Liver (tissue), 3 donors: ENCODE measurements around the gene TADA2A.

ENCODE experiments used
- GABPA ChIP-seq, 2 donors: IDR thresholded peaks in 1 of 2; conservative IDR thresholded peaks in 1 of 2; 2 replicates each; pipeline ENCODE4 v1.6.1; 2016; ENCODE audit warnings: antibody characterized with exemption in 2 of 2, mild to moderate bottlenecking in 1 of 2, moderate library complexity in 1 of 2
- RAD21 ChIP-seq, 2 donors: IDR thresholded peaks; 2 replicates each; pipeline ENCODE4 v1.6.1; 2016; ENCODE audit warnings: antibody characterized with exemption in 2 of 2, mild to moderate bottlenecking in 2 of 2
- SP1 ChIP-seq: IDR thresholded peaks from 2 replicates; pipeline ENCODE4 v1.6.1; 2018; ENCODE audit warnings: antibody characterized with exemption, mild to moderate bottlenecking
- TAF1 ChIP-seq: conservative IDR thresholded peaks from 2 replicates; pipeline ENCODE4 v1.6.1; 2016; ENCODE audit warnings: antibody characterized with exemption, mild to moderate bottlenecking
- YY1 ChIP-seq: IDR thresholded peaks from 2 replicates; pipeline ENCODE4 v1.6.1; 2016; ENCODE audit warnings: antibody characterized with exemption, mild to moderate bottlenecking
- TF ChIP-seq, protein P1 (sequence below): fragments of 150-350 bp; IDR thresholded peaks from 2 replicates; pipeline ENCODE4 v1.5.1; 2017; ENCODE audit warnings: improper control_type of control experiment, low read depth, low read length; ENCODE audit not compliant: missing input control
- TF ChIP-seq, protein P2 (sequence below): IDR thresholded peaks from 2 replicates; pipeline ENCODE4 v1.6.1; 2016; ENCODE audit warnings: antibody characterized with exemption
- TF ChIP-seq, protein P3 (sequence below): IDR thresholded peaks from 2 replicates; pipeline ENCODE4 v1.6.1; 2016; ENCODE audit warnings: antibody characterized with exemption, mild to moderate bottlenecking
- TF ChIP-seq, protein P4 (sequence below): IDR thresholded peaks from 2 replicates; pipeline ENCODE4 v1.6.1; 2016; ENCODE audit warnings: antibody characterized with exemption
- donor health status: healthy.
- donor health status: healthy.

DNA sequence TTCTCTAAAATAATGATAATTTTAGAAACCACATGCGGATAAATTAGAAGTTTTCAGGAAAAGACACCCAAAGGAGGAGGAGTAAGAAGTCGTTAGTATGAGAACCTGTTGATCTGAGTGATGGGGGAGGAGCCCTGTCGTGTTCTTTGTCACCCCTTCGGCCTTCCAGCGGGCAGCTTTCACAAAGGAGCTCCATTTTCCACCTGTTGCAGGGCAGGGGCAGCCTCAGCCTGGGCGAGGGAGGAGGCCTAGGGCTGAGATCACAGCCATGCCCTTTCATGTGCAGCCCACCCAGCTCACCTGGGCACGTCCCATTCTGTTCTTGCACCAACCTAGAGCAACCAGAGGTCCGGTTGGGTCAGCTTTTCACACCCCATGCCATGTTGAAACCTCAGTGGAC, 88.3 kb downstream of the TADA2A start:
- no peak for TF ChIP-seq GABPA (IDR thresholded peaks at IDR 0.05 in 1 of 2, conservative IDR thresholded peaks at IDR 0.05 in 1 of 2)
- TF ChIP-seq, protein P1, sequence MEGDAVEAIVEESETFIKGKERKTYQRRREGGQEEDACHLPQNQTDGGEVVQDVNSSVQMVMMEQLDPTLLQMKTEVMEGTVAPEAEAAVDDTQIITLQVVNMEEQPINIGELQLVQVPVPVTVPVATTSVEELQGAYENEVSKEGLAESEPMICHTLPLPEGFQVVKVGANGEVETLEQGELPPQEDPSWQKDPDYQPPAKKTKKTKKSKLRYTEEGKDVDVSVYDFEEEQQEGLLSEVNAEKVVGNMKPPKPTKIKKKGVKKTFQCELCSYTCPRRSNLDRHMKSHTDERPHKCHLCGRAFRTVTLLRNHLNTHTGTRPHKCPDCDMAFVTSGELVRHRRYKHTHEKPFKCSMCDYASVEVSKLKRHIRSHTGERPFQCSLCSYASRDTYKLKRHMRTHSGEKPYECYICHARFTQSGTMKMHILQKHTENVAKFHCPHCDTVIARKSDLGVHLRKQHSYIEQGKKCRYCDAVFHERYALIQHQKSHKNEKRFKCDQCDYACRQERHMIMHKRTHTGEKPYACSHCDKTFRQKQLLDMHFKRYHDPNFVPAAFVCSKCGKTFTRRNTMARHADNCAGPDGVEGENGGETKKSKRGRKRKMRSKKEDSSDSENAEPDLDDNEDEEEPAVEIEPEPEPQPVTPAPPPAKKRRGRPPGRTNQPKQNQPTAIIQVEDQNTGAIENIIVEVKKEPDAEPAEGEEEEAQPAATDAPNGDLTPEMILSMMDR: no peak
- TF ChIP-seq, protein P2, sequence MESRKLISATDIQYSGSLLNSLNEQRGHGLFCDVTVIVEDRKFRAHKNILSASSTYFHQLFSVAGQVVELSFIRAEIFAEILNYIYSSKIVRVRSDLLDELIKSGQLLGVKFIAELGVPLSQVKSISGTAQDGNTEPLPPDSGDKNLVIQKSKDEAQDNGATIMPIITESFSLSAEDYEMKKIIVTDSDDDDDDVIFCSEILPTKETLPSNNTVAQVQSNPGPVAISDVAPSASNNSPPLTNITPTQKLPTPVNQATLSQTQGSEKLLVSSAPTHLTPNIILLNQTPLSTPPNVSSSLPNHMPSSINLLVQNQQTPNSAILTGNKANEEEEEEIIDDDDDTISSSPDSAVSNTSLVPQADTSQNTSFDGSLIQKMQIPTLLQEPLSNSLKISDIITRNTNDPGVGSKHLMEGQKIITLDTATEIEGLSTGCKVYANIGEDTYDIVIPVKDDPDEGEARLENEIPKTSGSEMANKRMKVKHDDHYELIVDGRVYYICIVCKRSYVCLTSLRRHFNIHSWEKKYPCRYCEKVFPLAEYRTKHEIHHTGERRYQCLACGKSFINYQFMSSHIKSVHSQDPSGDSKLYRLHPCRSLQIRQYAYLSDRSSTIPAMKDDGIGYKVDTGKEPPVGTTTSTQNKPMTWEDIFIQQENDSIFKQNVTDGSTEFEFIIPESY: no peak
- no peak for TF ChIP-seq SP1
- TF ChIP-seq, protein P3, sequence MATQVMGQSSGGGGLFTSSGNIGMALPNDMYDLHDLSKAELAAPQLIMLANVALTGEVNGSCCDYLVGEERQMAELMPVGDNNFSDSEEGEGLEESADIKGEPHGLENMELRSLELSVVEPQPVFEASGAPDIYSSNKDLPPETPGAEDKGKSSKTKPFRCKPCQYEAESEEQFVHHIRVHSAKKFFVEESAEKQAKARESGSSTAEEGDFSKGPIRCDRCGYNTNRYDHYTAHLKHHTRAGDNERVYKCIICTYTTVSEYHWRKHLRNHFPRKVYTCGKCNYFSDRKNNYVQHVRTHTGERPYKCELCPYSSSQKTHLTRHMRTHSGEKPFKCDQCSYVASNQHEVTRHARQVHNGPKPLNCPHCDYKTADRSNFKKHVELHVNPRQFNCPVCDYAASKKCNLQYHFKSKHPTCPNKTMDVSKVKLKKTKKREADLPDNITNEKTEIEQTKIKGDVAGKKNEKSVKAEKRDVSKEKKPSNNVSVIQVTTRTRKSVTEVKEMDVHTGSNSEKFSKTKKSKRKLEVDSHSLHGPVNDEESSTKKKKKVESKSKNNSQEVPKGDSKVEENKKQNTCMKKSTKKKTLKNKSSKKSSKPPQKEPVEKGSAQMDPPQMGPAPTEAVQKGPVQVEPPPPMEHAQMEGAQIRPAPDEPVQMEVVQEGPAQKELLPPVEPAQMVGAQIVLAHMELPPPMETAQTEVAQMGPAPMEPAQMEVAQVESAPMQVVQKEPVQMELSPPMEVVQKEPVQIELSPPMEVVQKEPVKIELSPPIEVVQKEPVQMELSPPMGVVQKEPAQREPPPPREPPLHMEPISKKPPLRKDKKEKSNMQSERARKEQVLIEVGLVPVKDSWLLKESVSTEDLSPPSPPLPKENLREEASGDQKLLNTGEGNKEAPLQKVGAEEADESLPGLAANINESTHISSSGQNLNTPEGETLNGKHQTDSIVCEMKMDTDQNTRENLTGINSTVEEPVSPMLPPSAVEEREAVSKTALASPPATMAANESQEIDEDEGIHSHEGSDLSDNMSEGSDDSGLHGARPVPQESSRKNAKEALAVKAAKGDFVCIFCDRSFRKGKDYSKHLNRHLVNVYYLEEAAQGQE: no peak
- TF ChIP-seq, protein P4, sequence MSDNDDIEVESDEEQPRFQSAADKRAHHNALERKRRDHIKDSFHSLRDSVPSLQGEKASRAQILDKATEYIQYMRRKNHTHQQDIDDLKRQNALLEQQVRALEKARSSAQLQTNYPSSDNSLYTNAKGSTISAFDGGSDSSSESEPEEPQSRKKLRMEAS: no peak
- TF ChIP-seq RAD21 (IDR thresholded peaks at IDR 0.05): no peak
- TF ChIP-seq TAF1: no peak
- no peak for TF ChIP-seq YY1
